RPMI8226 (cell line): ENCODE results near the gene RPS19.

Experiments used
- DNase-seq: peaks from one replicate; pipeline ENCODE4 v3.0.0-alpha.2; 2015

The RPS19 gene

DNA sequence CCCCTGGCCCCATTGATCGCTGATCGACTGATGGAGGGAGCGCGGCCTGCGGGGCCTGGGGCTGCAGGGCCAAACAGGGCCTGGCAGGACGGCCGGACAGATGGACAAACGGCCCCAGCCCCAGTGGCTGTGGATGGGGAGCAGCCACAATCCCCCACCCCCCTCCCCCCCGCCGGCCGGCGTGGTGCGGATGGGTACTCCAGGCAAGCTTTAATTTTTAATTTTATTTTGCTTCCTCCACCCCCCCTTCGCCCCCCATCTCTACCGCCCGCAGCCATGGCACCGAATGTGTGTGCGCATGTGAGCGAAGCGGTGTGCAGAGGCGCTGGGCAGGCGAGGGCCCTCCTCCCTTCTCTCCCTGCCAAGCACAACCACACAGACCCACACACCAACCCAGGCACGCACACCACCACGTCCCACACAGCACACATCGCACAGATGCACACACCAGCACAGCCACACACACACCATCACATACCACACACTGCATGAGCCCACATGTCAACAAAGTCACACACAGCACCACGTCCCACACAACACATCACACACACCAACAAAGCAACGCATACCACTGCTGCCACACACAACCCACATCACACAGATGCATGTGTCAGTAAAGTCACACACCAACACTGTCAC lies 55.8 kb downstream of the RPS19 start:
- DNase-seq = no peak

GRCh38 chr19:41917676-41918075 lies 57.6 kb downstream of the RPS19 start:
- DNase-seq = no peak

- DNase-seq = no peak
Observed at GRCh38 chr19:41918095-41918494, 58.0 kb downstream of the RPS19 start.

- no peak for DNase-seq
Observed at GRCh38 chr19:41918653-41919244, 58.7 kb downstream of the RPS19 start.

DNA sequence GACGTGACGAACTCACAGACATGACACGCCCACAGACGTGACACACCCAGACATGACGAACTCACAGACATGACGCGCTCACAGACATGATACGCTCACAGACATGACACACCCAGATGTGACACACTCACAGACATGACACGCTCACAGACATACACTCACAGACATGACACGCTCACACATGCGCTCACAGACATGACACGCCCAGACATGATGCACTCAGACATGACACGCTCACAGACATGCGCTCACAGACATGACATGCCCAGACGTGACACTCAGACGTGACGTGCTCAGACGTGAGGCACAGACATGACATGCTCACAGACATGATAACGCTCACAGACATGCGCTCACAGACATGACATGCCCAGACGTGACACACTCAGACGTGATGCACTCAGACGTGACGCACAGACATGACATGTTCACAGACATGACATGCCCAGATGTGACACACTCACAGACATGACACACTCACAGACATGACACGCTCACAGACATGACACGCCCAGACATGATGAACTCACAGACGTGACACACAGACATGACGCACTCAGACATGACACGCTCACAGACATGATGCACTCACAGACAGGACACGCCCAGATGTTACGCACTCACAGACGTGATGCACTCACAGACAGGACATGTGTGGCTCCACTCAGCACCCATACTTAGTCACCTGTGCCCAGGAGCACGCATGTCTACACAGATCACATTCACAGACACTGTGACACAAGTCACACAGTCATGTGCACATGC lies 60.1 kb downstream of the RPS19 start:
- DNase-seq = no peak

DNA sequence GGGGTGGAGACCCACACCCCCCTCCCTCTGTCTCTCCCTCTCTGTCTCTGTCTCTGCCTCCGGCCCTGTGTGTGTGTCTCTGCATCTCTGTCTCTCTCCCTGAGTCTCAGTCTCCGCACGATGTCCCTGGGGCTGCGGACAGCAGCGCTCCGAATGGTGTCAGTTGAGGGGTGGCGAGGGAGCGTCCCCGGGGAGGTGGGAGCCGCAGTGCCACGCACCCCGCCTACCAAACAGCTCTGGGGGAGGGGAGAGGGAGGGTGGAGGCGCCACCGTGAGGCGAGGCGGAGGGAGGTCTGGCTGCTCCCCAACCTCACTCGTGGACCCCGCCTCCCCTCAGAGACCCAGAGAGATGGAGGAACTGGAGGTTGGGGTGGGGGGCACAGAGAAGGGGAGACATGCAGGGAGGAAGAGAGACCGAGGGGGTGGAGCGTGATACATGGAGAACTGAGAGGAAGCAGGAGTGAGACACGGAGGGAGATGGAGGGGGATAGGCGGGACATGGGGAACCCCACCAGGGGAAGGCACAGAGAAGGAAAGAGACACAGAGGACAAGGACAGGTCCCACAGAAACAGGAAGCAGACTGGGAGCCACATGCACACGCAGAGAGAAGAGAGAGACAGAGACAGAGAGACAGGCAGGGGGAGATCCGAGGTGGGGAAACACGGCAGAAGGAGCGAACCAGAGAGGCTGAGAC lies 61.0 kb downstream of the RPS19 start:
- DNase-seq = no peak

- no peak for DNase-seq
Observed at GRCh38 chr19:41921577-41922576, 61.8 kb downstream of the RPS19 start.
